ENCODE results near the gene PNRC2.

DNA sequence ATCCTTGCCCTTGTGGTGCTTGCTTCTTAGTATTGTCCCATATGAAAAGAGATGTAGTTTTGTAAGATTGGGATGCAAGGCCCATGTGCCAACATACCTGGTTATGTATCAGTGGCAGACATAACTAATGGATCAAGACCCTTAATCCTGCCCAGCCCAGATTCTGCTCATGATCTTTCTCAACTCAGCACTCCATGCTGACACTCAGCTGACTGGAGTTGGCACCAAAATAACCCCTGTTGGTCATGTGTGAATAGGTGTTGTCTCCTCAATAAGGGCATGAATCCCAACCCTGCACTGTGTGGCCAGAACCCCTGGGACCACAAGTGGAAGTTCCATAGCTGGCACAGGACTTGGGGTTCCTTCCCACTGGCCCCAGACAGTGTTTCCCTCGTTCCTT, 32.5 kb upstream of the PNRC2 start:
- TF ChIP-seq, protein P1, sequence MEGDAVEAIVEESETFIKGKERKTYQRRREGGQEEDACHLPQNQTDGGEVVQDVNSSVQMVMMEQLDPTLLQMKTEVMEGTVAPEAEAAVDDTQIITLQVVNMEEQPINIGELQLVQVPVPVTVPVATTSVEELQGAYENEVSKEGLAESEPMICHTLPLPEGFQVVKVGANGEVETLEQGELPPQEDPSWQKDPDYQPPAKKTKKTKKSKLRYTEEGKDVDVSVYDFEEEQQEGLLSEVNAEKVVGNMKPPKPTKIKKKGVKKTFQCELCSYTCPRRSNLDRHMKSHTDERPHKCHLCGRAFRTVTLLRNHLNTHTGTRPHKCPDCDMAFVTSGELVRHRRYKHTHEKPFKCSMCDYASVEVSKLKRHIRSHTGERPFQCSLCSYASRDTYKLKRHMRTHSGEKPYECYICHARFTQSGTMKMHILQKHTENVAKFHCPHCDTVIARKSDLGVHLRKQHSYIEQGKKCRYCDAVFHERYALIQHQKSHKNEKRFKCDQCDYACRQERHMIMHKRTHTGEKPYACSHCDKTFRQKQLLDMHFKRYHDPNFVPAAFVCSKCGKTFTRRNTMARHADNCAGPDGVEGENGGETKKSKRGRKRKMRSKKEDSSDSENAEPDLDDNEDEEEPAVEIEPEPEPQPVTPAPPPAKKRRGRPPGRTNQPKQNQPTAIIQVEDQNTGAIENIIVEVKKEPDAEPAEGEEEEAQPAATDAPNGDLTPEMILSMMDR (IDR thresholded peaks at IDR 0.05) = no peak
- no peak for TF ChIP-seq POLR2A (IDR thresholded peaks at IDR 0.05)
